UCSD-AML1 (cell line): Measurements from ENCODE around the gene METRNL.
A peak's percentile ranks its signal among the peaks of the same experiment; 100 is the strongest.
"Not testable (repeated sequence)": the region's sequence is repeated elsewhere in the genome, so short reads cannot be mapped to it uniquely, and the experiment has no call there.

Experiments used
- DNase-seq: peaks from one replicate; lab custom pipeline; 2025; ENCODE audit not compliant: unreplicated experiment; lab: John Stamatoyannopoulos, UW

METRNL gene

GRCh38 chr17:83118071-83118841 is 38.8 kb downstream of the METRNL start:
- DNase-seq = no peak

DNA sequence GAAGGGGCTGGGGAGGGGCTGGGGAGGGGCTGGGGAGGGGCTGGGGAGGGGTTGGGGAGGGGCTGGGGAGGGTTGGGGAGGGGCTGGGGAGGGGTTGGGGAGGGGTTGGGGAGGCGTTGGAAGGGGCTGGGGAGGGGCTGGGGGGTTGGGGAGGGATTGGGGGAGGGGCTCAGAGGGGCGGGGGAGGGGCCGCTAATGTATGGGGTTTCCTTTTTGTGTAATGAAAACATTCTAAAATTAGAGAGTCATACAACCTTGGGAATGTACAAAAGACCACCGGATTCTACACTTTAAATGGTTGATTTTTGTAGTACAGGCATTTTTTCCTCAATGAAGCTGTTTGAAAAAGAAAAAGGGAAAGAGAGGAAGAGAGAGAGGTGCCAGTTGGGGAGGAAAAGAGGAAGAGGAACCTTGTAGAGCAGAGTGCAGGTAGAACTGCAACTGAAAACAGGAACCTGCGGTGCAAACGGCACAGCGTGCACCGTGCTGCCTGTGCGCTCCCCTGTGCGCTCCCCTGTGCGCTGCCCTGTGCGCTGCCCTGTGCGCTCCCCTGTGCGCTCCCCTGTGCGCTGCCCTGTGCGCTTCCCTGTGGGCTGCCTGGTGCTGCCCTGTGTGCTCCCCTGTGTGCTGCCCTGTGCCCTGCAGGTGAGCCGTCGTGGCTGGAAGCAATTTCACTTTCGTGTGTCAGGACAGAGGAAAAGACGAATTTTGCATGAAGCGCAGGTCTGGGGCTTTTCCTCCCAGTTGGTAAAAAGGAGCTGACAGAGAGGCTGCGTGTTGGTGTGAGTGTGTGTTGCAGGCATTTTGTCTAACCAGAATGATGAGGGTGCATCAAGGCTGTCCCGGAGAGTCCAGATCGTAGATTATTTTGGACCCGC is 40.8 kb downstream of the METRNL start:
- peak; percentile 73 for DNase-seq

- DNase-seq = not testable (repeated sequence)
Measured at GRCh38 chr17:83121473-83121872, 42.1 kb downstream of the METRNL start.

- no peak for DNase-seq
Measured at GRCh38 chr17:83121921-83122820, 42.8 kb downstream of the METRNL start.

DNA sequence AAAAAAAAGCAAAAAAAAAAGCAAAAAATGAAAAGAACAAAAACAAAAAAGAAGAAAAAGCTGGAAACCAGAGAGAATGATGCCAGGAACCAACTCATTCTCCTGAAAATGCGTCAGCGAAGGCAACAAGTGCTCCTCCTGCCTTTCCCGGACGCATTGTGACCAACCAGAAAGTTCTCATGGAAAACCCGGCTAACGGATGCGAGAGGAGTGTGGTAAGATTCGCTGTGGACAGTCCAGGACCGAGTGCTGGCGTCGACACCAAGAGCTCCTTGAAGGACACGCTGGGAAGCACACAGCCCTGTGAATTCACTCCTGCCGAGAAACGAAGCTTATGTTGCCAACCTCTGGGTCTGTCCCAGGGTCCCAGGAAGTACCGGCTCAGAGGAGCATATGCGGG is 43.4 kb downstream of the METRNL start:
- no peak for DNase-seq

DNA sequence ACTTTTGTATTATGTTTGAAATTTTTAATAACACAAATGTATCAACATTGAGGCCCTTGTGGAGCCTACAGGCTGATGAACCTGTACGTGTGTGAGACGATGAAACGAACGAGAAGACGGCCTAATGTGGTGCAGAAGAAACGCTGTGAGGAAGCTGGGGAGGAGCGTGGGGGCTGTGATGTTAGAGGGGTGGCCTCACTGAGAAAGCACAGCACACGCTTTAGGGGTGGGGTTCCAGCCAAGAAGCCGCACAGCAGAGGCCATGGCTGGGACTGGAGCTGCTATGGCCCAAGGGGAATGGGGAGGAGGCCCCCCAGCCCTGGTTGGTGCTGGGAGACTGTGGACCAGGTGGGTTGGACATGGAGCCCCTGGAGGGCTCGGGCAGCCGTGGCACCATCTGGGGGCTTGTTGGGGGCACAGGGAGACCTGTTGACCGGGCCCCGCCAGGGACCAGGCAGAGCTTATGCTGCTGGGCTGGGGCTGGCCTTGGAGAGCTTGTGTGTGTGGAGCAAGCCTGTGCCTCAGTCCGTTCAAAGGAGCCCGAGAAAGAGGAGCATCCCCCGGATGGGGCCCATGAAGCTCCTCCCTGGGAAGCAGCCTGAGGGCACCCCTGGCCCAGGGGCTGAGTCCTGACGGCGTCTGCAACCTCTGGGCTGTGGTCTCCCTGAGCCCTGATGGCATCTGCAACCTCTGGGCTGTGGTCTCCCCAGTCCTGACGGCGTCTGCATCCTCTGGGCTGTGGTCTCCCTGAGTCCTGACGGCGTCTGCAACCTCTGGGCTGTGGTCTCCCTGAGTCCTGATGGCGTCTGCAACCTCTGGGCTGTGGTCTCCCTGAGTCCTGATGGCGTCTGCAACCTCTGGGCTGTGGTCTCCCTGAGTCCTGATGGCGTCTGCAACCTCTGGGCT is 44.7 kb downstream of the METRNL start:
- DNase-seq = no peak

DNA sequence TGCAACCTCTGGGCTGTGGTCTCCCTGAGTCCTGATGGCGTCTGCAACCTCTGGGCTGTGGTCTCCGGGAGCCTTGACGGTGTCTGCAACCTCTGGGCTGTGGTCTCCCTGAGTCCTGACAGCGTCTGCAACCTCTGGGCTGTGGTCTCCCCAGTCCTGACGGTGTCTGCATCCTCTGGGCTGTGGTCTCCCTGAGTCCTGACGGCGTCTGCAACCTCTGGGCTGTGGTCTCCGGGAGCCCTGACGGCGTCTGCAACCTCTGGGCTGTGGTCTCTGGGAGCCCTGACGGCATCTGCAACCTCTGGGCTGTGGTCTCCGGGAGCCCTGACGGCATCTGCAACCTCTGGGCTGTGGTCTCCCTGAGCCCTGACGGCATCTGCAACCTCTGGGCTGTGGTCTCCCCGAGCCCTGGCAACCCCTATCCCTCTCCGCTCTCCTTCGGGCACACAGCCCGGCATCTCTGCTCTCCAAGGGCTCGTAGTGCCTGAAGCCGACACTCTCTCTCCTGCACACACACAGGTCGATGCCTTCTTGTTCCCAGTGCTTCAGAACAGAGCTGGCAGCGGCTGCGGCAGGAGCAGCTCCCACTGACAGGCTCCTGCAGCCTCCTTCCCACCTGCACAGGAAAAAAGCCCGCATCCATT is 45.6 kb downstream of the METRNL start:
- DNase-seq = peak; percentile 64

DNA sequence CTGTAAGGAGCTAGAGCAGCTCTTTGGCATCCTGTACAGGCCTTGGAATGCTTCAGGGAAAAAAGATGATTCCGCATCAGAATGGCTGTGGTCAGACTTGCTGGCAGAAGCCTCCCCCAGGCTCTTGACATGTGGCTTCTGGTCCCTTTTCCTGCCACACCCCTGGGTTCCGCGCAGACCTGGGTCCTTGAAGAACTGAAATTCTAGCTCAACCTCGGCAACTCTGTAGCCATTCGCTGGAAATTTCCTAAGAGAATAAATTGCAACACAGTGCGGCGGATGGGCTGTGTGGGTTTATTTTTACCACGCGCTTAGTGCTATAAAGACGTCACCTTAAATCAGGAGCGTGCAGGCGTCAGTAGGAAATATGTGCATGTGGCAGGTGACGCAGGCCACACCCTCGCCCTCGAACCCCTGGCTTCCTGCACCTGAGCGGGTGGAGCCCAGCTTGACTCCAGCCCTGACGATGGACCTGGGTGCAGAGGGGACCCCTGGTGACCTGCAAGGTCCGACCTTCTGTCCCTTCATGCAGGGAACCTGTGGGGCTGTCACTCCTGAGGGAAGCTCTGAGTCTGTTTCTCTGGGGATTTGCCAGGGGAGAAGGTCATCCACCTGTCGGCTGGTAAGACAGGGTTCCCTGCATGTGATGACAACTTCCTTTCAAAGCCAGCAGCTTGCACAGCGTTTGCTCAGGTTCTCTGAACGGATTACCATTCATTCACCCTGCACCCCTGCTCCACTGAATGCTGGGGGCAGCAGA is 46.3 kb downstream of the METRNL start:
- DNase-seq = peak; percentile 64

- DNase-seq = no peak
Measured at GRCh38 chr17:83126275-83126811, 46.9 kb downstream of the METRNL start.

- DNase-seq = no peak
Measured at GRCh38 chr17:83127431-83128160, 48.2 kb downstream of the METRNL start.

DNA sequence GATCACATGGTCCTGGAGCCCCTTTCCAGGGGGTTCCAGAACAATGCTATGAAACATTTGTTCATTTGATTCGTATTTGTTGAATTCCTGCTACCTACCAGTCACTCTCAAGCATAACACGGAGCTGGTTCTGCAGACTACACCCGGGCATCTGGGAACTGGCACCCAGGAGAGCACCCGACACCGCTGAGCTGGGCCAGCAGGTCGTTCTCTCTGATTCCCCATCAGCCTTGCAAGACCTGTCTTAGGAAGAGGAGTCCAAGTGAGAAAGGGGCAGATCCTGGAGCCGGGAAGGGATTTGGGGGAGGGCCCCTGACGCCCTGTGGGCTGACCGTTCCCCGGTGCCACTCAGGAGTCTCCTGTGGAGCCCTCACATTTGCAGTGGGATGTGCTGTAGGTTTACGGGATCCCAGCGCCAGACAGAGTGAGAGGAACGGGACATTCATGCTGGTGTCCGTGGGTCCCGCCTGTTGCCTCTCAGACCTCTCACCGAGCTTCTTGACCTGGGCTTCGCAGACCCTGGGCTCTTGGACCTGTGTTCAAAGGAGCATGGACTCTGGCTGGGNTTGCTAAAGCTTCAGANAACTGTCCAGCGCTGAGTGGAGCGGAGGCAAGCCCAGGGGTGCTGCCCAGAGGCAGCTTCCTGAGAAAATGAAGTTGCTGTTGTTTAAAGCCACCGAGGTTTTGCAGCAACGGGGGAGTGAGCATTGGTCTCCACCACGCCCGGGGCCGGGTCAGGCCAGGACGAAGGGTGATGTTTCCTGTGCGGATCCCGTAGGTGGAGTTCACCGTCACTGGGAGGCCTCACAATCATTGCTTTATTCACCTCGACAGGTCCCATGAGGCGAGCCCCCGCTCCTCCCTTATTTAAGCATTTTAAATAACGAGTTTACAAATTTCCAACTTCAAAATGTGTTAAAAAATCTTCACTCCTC is 49.2 kb downstream of the METRNL start:
- DNase-seq = no peak

- no peak for DNase-seq
Measured at GRCh38 chr17:83129676-83130075, 50.3 kb downstream of the METRNL start.

GRCh38 chr17:83131401-83132011 is 52.1 kb downstream of the METRNL start:
- no peak for DNase-seq

DNA sequence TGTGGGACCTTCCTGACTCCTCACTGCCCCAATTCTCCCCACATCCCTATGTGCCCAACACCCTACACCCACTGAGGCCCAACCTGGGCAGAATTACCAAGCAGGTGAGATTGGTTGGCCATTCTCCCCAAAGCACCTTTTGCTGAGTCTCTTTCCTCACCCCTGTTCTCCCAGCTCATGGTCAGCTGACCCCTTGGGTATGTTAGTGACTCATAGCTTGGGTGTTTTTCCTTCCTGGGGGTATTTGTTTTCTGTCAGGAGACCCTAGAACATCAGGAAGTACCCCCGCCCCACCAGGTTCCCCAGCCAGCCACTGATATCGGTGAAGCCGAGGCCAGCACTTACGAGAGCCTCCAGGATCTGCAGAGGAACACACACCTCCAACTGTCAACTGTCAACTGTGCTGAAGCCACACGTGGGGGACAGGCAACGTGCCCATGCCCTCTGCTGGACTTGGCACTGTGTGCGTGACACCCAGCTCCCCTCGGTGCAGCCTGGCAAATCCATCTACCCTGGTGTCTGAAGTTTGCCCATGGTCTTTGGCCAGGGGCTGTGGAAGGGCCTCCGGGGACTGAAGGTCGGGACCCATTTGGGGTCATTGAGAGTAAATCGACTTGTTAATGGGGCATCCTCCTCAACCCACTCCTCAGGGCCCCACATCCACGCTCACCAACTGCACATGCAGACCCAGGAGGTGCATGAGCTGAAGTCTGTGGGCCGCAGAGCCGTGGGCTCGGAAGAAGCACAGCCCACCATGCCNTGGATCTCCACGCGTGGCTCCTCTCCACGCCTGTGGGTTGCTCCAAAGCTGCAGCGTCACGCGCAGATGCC is 53.1 kb downstream of the METRNL start:
- DNase-seq = no peak

- DNase-seq = no peak
Measured at GRCh38 chr17:83133302-83134121, 54.1 kb downstream of the METRNL start.
